GM19455 (cell line): ENCODE results near the gene SIPA1L3.

ENCODE experiments used
- ATAC-seq: cut with Tn5 transposase; IDR thresholded peaks from one replicate; pipeline ENCODE4 v1.9.1; 2021; ENCODE audit not compliant: unreplicated experiment

SIPA1L3 gene

GRCh38 chr19:38035515-38036495 is 128.8 kb downstream of the SIPA1L3 start:
- no peak for ATAC-seq

- no peak for ATAC-seq
Measured at GRCh38 chr19:38036707-38037611, 130.0 kb downstream of the SIPA1L3 start.

DNA sequence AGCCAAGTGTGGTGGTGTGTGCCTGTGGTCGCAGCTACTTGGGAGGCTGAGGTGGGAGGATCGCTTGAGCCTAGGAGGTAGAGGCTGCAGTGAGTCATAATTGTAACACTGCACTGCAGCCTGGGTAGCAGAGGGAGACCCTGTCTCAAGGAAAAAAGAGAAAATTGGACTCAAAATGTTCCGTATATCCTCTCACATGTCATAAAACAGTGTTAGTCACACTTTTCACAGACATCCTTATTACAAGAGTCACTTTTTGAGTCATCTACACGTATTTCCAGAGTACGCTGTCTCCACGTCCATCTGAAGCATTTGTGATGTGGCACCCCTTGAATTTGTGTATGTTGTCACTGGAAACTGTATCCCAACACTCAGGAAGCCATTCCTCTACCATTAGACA is 133.0 kb downstream of the SIPA1L3 start:
- no peak for ATAC-seq

DNA sequence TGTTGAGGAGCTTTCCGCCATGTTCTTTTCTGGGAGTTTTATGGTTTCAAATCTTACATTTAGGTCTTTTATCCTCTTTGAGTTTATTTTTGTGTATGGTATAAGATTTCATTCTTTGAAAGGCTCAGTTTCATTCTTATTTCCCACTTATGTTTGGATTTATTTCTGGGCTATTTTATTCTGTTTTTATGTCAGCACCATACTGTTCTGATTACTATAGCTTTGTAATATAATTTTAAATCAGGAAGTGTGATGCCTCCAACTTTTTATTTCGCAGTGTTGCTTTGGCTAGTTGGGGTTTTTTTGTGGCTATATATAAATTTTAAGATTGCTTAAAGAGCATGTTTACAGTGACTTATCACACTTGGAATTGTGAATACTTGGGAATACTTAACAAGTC is 135.1 kb downstream of the SIPA1L3 start:
- ATAC-seq, result no peak

DNA sequence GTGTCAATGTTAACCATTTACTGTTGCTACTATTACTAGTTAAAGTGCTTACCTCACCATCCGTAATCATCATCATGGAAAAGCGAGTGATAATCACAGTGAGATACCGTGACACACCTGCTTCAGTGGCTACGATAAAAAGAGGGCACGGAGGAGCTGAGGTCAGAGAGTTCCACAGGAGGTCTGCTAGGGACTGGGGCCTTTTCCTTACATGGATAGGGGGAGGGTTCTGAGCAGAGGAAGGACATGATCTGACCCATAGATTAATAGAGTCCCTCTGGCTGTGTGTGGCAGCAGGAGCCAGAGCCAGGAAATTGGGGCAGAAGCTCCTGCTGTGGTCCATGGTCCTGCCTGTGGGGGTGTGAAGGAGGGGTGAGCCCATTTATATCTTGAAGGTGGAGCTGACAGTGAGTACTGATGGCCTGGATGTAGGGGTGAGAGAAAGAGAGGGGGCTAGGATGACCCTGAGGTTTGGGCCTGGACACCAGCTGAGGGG is 136.7 kb downstream of the SIPA1L3 start:
- no peak for ATAC-seq

DNA sequence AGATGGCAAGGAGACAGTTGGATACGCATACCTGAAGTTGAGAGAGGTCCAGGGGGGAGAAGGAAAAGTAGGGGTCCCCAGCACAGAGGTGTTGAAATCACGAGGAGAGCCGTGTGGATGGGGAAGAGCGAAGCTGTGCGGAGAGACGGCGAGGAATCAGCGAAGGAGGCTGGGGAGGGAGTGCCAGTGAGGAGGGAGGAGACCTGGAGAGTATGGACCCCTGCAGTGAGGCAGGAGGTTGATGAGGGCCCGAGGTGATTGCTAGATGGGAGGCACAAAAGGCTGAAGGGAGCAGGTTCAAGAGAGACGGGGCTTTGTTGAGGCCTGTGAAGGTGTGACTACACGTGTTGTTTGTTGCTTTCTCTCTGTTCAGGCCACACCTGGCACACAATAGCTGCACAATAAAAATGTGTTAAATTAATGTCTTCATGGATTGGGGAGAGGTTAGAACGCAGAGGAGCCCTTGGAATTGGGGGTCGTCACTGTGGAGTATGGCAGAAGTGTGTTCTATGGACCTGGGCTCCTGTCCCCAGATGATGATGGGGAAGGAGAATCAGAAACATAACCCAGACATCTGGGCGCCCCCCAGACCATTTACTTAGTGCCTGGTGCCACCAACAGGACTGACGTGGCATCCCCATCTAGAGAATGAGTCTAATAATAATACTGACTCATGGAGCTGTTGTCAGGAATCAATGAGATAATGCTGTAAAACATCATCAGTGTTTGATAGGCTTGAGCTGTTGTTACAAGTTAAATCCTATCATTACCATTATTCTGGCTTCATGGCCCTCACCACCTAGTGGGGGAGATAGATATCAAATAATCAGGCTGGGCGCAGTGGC is 137.5 kb downstream of the SIPA1L3 start:
- ATAC-seq, result no peak

DNA sequence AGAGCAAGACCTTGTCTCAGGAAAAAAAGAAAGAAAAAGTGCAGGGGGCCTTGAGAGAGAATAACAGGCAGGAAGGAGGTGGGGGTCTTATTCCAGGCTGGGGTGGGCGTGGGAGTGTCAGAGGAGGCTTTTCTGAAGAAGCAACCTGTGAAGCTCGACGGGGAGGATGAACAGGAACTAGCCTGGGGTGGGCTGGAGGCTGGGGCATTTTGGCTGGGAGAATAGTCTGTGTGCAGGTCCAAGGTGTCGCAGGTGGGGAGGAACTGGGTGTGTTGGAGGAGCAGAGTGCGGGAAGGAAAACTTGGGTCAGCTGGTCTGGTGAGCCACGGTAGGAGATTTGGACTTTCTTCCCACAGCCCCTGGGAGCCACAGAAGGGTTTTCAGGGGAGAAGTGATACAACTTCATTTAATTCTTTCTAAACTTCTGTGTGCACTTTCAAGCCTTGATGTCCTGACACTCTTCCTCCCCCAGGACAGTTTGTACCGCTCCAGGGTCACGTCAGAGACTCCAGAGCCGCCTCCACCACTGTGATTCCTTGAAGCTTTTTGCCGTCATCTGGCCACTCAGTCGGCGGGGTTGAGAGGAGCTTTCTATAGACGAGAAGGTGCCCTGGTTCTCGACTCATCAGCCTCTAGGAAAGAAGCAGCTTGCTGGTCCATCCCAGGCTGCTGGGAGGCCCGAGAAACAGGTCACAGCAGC is 138.7 kb downstream of the SIPA1L3 start:
- no peak for ATAC-seq

- no peak for ATAC-seq
Measured at GRCh38 chr19:38046254-38047048, 139.4 kb downstream of the SIPA1L3 start.

GRCh38 chr19:38047049-38047438 is 140.0 kb downstream of the SIPA1L3 start:
- ATAC-seq, result no peak

- ATAC-seq, result no peak
Measured at GRCh38 chr19:38047641-38048040, 140.6 kb downstream of the SIPA1L3 start.

DNA sequence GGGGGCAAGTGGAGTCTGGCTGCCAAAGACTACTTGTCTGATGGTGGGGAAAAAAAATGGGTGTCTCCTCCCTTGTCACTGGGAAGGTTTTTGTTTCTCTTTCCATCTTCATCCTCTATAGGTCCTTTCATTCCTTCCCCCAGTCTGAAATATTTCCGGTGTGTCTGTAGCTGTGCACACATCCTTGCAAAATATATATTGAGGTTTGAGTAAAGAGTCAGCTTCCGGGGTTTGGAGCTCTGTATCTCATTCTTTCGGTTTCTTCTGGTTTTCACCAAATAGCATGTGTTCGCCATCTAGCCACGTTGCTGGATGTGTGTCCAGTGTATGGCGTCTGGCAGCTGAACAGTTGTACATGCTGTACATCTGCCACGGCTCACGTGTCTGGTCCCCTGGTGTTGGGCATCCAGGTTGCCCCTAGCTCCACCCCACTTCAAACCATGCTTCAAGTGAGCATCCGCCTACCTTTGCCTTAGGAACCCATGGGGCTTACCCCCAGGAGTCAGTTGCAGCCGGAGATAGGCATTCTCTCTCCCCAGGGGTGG is 142.2 kb downstream of the SIPA1L3 start:
- ATAC-seq, result peak; percentile 45

DNA sequence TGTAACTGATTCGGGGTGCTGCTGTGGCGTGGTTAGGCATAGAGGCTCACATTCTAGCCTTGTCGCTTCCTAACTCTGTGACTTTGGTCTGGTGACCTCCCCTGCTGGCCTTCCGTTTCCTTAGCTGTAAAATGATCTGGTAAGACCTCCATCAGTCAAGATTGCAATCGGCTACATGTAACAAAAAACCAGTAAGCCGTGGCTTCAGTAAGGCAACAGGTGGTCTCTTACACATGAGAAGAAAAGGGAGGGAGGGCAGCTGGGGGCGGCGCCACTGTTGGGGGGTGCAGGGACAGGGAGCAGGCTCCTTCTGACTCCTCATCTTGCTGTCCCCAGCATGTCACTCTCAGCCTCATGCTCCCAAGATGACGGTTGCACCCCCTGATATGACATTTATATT is 148.0 kb downstream of the SIPA1L3 start:
- ATAC-seq, result no peak

DNA sequence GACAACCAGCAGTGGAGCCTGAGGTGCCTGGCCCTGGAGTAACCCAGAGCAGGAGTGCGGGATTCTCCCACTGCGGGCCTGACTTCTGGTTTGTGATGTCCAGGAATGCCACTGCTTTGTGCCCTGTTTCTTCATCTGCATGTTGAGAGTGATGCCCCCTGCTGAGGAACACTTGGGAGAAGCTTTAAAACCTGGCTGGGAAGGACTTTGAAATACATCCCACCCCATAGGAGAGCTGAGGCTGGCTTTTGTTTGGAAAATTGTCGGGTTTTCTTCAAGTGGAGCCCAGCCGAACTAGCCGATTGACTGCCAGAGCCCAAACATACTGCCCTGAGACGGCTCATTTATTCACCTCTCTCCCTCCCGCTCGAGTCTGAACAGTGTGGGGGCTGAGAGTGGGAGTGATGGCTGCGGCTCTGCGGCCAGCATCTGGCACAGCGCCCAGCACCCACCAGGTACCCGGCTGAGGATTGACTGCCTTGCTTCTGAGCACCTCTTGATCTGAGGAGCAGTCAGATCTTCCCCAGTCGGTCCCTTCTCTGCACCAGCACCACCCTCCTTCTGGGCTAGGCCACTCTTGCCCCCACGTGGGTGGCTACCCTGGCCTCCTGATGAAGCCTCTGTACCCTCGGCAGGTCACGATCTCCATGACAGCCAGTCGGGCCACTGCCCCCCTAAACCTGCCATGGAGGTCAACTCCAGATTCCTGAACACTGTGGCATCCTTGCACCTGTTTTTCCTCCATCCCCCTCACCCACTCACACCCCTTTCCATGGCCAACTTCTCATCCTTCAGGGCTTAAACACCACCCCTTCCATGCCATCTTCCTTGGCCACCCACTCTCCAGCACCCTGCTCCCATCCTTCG is 148.9 kb downstream of the SIPA1L3 start:
- no peak for ATAC-seq

- no peak for ATAC-seq
Measured at GRCh38 chr19:38056646-38057045, 149.6 kb downstream of the SIPA1L3 start.

DNA sequence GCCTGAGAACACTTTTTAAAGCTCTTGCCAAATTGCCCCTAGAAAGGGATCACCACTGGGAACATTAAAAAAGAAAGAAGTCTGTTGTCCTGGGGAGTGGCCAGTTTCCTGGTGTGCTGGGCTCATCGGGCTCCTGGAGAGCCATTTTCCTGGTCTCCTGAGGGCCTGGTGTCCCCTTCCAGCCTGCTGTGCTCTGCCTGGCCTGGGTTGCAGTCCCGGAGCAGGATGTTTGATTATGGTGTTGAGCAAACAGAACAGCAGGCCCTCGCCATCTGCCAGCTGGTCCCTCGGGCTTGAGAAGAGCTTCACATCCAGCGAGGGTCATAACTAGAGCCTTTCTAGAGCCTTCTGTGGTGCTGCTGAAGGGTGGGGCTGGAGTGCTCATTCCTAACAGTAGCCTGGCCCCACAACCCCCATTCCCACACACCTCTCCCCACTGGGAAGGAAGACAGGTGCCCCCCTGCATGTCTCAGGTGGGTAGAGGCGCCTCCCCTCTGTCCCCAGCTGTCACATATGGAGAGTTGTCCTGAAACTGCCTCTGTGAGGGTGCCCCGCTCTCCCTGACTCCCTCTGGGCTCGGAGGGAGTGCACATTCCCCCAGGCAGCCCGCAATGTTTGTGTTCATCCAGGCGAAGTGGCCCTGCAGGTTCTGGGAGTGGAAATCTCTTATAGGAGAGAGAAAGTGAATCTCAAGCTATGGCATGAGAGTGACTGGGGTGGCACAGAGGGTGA is 151.1 kb downstream of the SIPA1L3 start:
- ATAC-seq, result no peak

DNA sequence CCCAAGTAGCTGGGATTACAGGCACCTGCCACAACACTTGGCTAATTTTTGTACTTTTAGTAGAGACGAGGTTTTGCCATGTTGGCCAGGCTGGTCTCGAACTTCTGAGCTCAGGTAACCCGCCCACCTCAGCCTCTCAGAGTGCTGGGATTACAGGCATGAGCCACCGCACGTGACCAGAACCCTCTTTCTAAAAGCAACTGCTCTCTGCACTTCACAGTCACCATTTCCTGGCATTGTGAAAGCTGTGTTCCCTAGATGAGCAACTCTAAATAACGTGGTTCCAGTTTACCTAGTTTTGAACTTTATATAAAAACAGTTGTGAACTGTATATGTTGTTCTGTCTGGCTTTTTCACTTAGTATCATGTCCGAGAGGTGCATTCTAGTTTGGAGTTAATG is 152.9 kb downstream of the SIPA1L3 start:
- ATAC-seq, result no peak

GRCh38 chr19:38060331-38060730 is 153.3 kb downstream of the SIPA1L3 start:
- ATAC-seq, result no peak
